Measurements from ENCODE around the gene HABP4. TPM values are rescaled to one million over a fixed set of nuclear protein-coding genes. Genes with fewer than 3 reads are reported as not detected.
"Not testable (repeated sequence)": the region's sequence is repeated elsewhere in the genome, so short reads cannot be mapped to it uniquely, and the experiment has no call there.

Gene HABP4
- polyA plus RNA-seq, 1 donor = 6.3 TPM

DNA sequence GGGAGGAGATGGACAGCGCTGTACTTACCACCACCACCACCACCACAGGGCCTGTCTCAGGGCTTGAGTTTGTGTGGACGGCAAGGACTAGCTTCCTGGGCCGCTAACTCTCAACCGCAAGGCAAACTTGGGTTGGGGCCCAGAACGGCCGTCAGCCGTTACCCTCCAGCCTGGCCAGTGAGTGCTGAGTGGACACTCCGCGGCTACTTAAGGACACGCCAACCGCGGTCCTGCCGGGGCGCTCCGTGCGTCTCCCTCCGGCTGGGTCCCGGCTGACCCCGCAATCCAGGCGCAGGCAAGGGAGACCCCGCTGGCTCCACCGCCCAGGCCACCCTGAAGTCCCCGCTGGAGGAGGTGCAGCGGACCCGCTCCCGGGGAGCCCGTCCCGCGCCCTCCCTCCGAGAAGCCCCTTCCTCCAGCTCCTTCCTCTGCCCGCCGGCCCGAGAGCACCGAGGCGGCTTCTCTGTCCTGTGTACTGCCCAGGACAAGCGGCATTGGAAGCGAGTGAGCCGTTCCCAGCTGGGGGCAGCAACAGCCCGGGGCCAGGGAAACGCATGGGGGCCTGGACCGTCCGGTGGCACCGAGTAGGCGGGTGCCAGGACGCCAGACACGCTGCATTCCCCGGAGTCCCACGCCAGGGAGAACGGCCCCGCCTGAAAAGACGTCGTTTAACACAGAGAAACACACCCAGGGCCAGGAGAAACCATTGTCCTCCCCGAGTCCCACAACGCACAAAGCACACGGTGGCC lies 46.6 kb downstream of the HABP4 start:
- Histone ChIP-seq H3K27me3 (ENCODE audit: control insufficient read depth, insufficient read depth, low read length) (no peaks in the 10 kb centered on the region), H3K4me1 (ENCODE audit: control insufficient read depth, insufficient read depth, low read length) (no peaks in the 10 kb centered on the region), H3K27ac (ENCODE audit: low read length) (no peak overlapping the region), H3K4me3 (ENCODE audit: low read length) (no peak overlapping the region), H3K9me3 (ENCODE audit: control insufficient read depth, low read depth, low read length) (no peaks in the 10 kb centered on the region), H3K36me3 (ENCODE audit: control insufficient read depth, insufficient read depth, low read length) (peaks cover 5% of the 10 kb centered on the region)
- WGBS (ENCODE audit: insufficient coverage, low lambda C conversion rate) = no CpG with 5 or more reads among the region's 55 CpGs
- DNase-seq = no peak

DNA sequence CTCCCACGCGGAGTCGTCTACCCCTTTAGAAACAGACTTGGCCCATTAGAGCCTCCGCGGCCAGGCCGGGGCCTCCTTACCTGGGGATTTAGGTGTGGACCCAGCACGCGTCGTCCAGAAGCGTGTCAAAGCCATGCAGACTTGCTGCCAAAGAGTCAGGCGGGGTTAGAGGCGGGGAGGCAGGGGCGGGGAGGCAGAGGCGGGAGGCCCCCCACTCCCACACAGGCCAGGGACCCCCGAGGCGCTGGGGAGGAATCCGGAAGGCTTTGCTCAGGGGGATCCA lies 47.1 kb downstream of the HABP4 start:
- Histone ChIP-seq H3K27me3 (ENCODE audit: control insufficient read depth, insufficient read depth, low read length) (no peaks in the 10 kb centered on the region), H3K27ac (ENCODE audit: low read length) (no peak overlapping the region), H3K4me3 (ENCODE audit: low read length) (no peak overlapping the region), H3K36me3 (ENCODE audit: control insufficient read depth, insufficient read depth, low read length) (peaks cover 3% of the 10 kb centered on the region), H3K4me1 (ENCODE audit: control insufficient read depth, insufficient read depth, low read length) (no peaks in the 10 kb centered on the region), H3K9me3 (ENCODE audit: control insufficient read depth, low read depth, low read length) (no peaks in the 10 kb centered on the region)
- no CpG with 5 or more reads among the region's 17 CpGs for WGBS (ENCODE audit: insufficient coverage, low lambda C conversion rate)
- no peak for DNase-seq

DNA sequence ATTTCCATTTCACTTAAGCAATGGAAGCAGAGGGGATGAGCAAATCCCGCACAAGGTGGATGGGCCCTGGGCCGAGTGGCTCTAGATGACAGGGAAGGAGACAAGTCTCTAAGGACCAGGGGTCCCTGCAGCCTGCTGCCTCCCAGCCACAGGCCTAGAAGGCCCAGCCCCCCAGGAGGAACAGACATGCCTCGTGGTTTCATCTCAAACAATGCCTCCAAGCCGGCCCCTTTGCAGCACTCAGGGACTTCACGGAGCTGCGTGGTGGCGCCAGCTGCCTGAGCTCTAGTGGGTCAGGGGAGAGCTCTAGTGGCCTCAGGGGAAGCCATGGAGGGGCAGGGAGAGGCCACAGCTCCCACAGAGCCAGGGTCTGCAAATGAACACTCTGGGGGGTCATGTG lies 48.8 kb downstream of the HABP4 start:
- WGBS (ENCODE audit: insufficient coverage, low lambda C conversion rate) = no CpG with 5 or more reads among the region's 7 CpGs
- H3K4me1 ChIP-seq (ENCODE audit: control insufficient read depth, insufficient read depth, low read length) = no peaks in the 10 kb centered on the region
- peaks cover 3% of the 10 kb centered on the region for H3K36me3 ChIP-seq (ENCODE audit: control insufficient read depth, insufficient read depth, low read length)
- no peaks in the 10 kb centered on the region for H3K9me3 ChIP-seq (ENCODE audit: control insufficient read depth, low read depth, low read length)
- no peak overlapping the region for H3K4me3 ChIP-seq (ENCODE audit: low read length)
- H3K27me3 ChIP-seq (ENCODE audit: control insufficient read depth, insufficient read depth, low read length) = no peaks in the 10 kb centered on the region
- H3K27ac ChIP-seq (ENCODE audit: low read length) = no peak overlapping the region
- no peak for DNase-seq

DNA sequence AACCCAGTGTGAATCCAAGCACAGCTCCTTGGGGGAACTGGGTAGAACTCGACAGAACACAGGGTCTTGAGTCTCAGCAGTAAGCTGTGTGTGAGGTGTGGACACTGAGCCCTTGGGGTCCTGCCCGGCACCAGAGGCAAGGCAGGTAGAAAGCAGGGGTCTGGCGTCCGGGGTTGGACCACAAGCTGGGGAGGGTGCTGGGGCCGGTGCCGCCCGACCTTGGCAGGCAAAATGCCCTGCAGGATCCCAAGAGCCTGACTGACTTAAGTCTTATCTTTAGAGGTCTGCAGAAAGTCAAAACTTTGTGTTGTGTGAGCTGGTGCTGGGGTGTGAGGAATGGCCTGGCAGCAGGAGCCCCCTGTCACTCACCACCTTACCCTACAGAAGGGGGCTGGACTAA lies 49.3 kb downstream of the HABP4 start:
- Histone ChIP-seq H3K9me3 (ENCODE audit: control insufficient read depth, low read depth, low read length) (no peaks in the 10 kb centered on the region), H3K27me3 (ENCODE audit: control insufficient read depth, insufficient read depth, low read length) (no peaks in the 10 kb centered on the region), H3K4me1 (ENCODE audit: control insufficient read depth, insufficient read depth, low read length) (no peaks in the 10 kb centered on the region), H3K36me3 (ENCODE audit: control insufficient read depth, insufficient read depth, low read length) (peaks cover 3% of the 10 kb centered on the region), H3K4me3 (ENCODE audit: low read length) (no peak overlapping the region), H3K27ac (ENCODE audit: low read length) (no peak overlapping the region)
- WGBS (ENCODE audit: insufficient coverage, low lambda C conversion rate) = no CpG with 5 or more reads among the region's 7 CpGs
- no peak for DNase-seq

DNA sequence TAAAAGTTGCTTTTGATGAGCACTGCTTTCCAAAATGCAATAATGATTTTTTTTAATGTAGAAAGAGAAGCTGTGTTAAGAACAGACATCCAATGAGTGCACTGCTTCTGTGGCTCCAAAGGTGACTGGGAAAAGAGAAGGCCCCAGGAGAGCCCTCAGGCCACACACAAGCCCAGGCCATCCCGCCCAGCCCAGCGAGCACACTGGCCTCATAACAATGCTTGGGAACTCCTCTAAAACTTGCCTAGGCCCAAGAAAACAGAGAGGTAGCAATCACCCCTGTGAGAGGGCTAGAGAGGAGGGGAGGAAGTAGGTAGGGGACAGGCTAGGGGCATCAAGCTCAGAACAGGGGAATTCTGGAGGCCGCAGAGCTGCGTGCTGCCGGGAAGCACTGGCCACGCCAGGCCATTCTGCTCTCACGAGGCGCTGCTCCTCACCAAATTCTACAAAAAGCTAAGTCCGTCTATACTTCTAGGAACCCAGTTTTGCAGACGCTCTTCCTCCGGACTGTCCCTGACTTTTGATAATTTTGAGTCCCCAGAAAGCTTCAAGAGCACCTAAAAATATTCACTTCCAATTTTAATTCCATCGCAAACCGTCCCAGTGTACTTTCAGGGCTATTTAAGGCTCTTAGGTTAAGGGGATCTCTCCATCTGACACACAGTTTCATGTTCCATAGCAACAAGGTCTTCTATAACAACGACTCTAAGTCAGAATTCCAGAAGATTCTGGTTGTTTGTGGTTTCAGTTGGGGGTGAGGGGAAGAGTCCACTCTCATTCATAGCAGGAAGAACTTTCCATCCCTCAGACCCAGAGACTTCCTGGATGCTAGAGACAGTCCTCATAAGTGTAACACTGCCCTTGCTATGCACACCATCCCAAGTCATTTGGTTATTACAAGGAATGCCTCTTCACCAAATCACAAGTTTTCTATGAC lies 51.0 kb downstream of the HABP4 start:
- Histone ChIP-seq H3K4me3 (ENCODE audit: low read length) (no peak overlapping the region), H3K27me3 (ENCODE audit: control insufficient read depth, insufficient read depth, low read length) (no peaks in the 10 kb centered on the region), H3K36me3 (ENCODE audit: control insufficient read depth, insufficient read depth, low read length) (peaks cover 3% of the 10 kb centered on the region), H3K27ac (ENCODE audit: low read length) (no peak overlapping the region), H3K4me1 (ENCODE audit: control insufficient read depth, insufficient read depth, low read length) (no peaks in the 10 kb centered on the region), H3K9me3 (ENCODE audit: control insufficient read depth, low read depth, low read length) (no peaks in the 10 kb centered on the region)
- no peak for DNase-seq
- WGBS (ENCODE audit: insufficient coverage, low lambda C conversion rate) = 100% methylated on average over 2 of the region's 14 CpGs

DNA sequence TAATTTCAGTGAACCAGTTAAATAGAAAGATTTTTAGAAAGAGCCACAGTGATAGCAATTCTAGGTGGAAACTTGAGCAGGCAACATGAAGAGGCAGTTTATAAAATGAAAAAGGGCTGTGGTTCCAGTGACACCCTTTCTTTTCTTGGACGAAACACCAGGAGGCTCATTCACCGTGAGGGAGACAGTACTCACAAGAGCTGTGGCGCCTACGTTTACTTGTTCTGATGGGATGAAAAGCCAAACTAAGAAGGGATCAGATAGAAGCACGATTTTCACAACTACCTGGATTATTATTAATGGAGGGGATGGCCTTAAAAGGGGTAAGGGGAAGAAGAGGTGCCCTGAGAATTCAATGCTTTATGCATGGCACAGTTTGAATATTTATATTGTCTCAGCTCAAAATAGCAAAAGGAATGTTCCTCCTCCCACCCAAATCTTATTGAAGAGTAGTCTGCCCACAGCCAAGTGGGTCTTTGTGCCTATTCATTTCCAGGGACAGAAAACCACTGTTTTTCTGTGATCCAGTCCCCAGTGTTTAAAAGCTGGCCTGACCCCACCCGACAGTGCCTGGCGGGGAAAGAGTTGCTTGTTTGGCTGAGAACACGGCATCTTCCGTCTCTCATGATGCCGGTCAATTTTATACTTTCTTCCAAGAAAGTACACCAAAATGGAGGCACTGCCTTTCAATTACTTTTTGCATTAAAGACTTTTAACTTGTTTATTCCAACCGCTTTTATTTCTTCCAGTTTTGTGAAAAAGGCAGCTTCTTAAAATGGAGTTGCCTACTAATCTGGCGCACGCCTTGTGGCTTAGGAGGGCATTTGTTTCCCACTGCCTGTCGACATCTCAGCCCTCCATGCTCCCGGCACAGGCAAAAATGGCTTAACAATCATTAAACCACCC lies 51.9 kb downstream of the HABP4 start:
- Histone ChIP-seq H3K27ac (ENCODE audit: low read length) (no peak overlapping the region), H3K27me3 (ENCODE audit: control insufficient read depth, insufficient read depth, low read length) (no peaks in the 10 kb centered on the region), H3K36me3 (ENCODE audit: control insufficient read depth, insufficient read depth, low read length) (no peaks in the 10 kb centered on the region), H3K4me3 (ENCODE audit: low read length) (no peak overlapping the region), H3K4me1 (ENCODE audit: control insufficient read depth, insufficient read depth, low read length) (no peaks in the 10 kb centered on the region), H3K9me3 (ENCODE audit: control insufficient read depth, low read depth, low read length) (no peaks in the 10 kb centered on the region)
- WGBS (ENCODE audit: insufficient coverage, low lambda C conversion rate) = 100% methylated on average over 1 of the region's 15 CpGs
- DNase-seq = no peak

DNA sequence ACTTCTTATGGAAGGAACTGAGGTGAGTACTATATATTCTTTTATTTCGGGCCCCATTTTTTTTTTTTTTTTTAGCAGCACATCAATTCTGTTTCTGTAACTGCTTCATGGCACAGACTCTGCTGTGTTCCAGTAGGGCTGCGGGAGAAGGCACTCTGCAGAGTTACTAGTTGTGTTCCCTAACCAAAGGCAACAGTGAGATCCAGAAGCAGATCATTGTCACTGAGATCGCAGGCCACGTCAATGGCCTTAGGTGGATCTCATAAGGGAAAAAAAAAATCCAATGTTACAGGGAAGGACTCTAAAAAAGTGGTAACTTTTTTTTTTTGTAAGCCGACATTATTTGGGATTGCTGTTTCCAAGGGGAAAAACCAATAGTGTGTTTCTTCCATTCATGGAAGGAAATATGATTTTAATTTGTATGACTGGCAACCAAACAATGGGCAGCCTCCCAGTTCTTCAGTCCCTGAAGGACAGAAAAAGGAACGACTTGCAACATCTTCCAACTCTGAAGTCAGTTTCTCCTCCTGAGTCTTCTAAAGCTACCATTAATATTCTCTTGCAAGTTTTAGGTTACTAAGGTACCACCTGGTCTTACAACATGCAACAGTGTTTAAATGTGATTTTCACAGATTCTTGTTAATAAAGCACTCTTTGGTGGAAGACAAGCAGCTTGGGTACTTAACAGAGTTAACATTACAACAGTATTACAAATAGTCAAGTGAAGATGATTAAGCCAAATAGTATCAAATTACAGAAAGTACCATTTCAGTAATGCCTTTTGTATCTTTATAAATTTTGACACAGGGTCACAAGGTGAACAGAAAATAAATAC lies 52.8 kb downstream of the HABP4 start:
- H3K4me3 ChIP-seq (ENCODE audit: low read length) = no peak overlapping the region
- no peaks in the 10 kb centered on the region for H3K36me3 ChIP-seq (ENCODE audit: control insufficient read depth, insufficient read depth, low read length)
- H3K4me1 ChIP-seq (ENCODE audit: control insufficient read depth, insufficient read depth, low read length) = no peaks in the 10 kb centered on the region
- no peaks in the 10 kb centered on the region for H3K9me3 ChIP-seq (ENCODE audit: control insufficient read depth, low read depth, low read length)
- no CpG with 5 or more reads among the region's 6 CpGs for WGBS (ENCODE audit: insufficient coverage, low lambda C conversion rate)
- DNase-seq = no peak
- no peaks in the 10 kb centered on the region for H3K27me3 ChIP-seq (ENCODE audit: control insufficient read depth, insufficient read depth, low read length)
- no peak overlapping the region for H3K27ac ChIP-seq (ENCODE audit: low read length)

DNA sequence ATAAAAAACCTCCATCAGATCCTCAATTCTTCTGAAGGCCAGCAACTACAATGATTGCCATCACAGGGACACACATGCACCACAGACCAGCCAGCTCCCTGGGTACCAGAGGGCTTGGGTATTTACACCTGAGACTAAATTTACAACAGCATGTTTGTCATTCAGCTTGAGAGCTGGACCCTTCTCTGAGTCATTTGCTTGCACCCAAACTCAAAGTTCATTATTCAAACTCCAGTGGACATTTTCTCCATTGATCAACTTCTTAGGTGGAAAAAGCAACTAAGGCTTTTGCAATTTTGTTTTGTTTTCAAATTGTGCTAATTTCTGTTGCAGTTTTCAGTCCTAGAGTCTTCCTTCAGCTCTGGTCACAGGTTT lies 53.4 kb downstream of the HABP4 start:
- not testable (repeated sequence) for H3K27me3 ChIP-seq (ENCODE audit: control insufficient read depth, insufficient read depth, low read length); H3K36me3 ChIP-seq (ENCODE audit: control insufficient read depth, insufficient read depth, low read length); DNase-seq; H3K9me3 ChIP-seq (ENCODE audit: control insufficient read depth, low read depth, low read length); H3K4me1 ChIP-seq (ENCODE audit: control insufficient read depth, insufficient read depth, low read length); H3K4me3 ChIP-seq (ENCODE audit: low read length); H3K27ac ChIP-seq (ENCODE audit: low read length)

DNA sequence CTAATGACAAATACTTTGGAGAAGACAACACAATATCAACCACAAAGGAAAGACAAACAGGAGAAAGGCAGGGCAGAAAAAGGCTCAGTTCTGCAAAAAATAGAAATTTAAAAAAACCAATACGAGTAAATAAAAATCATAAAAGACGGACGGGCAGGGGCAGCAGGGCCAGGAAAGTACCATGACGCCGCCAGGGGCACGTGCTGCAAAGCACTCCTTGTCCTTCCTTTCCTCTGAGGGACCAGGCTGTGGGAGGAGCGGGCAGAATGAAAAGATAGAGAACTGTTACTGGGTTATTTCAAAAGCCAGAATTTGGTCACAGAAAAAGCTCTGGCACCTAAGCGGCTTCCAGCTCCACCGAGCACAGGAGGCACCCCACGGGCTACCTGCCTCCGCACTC lies 53.9 kb downstream of the HABP4 start:
- Histone ChIP-seq H3K27ac (ENCODE audit: low read length) (no peak overlapping the region), H3K4me3 (ENCODE audit: low read length) (no peak overlapping the region), H3K36me3 (ENCODE audit: control insufficient read depth, insufficient read depth, low read length) (peaks cover 4% of the 10 kb centered on the region), H3K27me3 (ENCODE audit: control insufficient read depth, insufficient read depth, low read length) (no peaks in the 10 kb centered on the region), H3K9me3 (ENCODE audit: control insufficient read depth, low read depth, low read length) (no peaks in the 10 kb centered on the region), H3K4me1 (ENCODE audit: control insufficient read depth, insufficient read depth, low read length) (no peaks in the 10 kb centered on the region)
- DNase-seq = no peak
- WGBS (ENCODE audit: insufficient coverage, low lambda C conversion rate) = 98% methylated on average over 6 of the region's 11 CpGs

All from large intestine (tissue), 3 donors.